HFF-Myc (cell line): ENCODE measurements around the gene STK38L.

Source experiments
- DNase-seq: peaks from one replicate; pipeline ENCODE4 v3.0.0-alpha.2; 2011; ENCODE audit warnings: low read depth; ENCODE audit errors: extremely low read depth
- H3K4me3 ChIP-seq: replicated peaks from 2 replicates; pipeline ENCODE4 v1.5.1; 2011; ENCODE audit warnings: low read depth, mild to moderate bottlenecking, control low read depth, low read length
- TF ChIP-seq, protein P1 (sequence below): IDR thresholded peaks from 2 replicates; pipeline ENCODE4 v1.5.1; 2012; ENCODE audit warnings: mild to moderate bottlenecking, low read depth, low read length, control low read depth; ENCODE audit errors: missing control alignments

Gene STK38L

DNA sequence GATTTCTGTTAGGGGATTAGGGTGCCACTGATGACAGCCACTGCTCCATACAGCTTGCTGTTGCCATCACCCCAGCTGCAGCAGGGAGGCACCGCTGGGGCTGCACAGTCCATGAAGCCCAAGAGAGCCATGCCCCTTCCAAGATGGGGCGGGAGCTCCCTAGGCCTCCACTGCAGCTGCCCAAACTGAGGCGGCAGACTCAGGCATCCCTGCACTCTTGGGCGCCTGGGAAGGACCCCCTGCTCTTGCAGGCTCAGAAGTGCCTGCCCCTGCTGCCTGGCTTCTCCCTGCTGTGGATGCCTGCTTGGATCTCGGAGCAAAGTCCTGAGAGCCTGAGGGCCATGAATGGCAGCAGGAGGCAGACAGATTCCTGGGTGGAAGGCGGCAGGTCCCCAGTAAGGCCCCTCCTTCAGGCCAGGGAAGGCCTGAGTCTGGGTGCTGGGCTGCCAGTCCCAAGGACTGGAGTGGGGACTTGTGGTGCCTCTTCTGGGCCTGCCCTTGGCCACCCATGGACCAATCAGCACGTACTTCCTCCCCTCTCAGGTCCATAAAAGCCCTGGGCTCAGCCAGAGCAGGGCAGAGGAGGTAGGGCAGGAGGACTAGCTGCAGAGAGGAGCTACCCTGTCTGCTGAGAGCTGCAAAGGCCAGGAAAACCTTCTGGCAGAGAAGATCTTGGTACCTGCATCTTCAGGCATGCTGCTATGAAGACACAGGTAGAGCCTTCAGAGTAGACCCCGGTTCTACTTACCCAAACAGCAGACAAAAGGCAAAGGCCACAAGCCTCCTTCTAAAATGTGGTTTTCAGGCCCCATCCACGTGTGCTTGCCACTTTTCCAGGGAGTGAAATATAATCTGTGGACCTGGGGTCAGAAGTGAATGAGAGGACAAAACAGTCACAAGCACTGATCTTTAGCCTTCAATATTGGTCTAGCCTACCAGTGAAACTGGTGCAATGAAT, 30.0 kb upstream of the STK38L start:
- no peak for DNase-seq
- no peak overlapping the region for H3K4me3 ChIP-seq
- TF ChIP-seq, protein P1, sequence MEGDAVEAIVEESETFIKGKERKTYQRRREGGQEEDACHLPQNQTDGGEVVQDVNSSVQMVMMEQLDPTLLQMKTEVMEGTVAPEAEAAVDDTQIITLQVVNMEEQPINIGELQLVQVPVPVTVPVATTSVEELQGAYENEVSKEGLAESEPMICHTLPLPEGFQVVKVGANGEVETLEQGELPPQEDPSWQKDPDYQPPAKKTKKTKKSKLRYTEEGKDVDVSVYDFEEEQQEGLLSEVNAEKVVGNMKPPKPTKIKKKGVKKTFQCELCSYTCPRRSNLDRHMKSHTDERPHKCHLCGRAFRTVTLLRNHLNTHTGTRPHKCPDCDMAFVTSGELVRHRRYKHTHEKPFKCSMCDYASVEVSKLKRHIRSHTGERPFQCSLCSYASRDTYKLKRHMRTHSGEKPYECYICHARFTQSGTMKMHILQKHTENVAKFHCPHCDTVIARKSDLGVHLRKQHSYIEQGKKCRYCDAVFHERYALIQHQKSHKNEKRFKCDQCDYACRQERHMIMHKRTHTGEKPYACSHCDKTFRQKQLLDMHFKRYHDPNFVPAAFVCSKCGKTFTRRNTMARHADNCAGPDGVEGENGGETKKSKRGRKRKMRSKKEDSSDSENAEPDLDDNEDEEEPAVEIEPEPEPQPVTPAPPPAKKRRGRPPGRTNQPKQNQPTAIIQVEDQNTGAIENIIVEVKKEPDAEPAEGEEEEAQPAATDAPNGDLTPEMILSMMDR: no peak

DNA sequence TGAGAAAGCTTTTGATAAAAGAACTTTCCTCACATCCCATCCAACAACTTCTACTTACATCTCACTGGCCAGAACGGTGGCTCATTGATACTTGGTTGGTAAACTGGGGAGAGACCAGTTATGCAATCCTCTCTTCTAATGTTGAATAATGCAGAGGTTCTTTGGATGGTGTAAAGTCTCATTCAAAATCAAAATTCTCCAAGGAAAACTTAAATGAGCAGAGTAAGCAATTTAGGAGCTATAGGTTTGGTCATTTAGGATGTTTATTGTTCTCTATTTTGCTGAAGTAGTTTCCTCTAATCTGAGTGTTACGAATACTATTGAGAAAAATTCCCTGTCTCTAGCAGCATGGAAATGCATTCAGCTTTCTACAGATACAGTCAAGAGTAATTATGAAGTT, 26.5 kb upstream of the STK38L start:
- no peak for DNase-seq
- TF ChIP-seq, protein P1: no peak
- H3K4me3 ChIP-seq: no peak overlapping the region

DNA sequence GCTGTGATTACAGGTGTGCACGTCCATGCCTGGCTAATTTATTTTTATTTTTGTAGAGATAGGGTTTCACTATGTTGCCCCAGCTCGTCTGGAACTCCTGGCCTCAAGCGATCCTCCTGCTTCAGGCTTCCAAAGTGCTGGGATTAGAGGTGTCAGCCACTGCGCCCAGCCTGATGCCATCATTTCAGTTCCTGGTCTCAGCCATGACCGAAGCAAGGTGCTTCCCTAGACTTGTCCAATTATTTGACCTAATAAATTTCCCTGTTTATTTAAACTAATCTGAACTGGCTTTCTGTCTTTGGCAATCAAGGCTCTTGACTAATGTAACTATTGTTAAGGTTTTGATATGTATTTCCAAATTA, 24.4 kb upstream of the STK38L start:
- DNase-seq: no peak
- TF ChIP-seq, protein P1: no peak
- no peak overlapping the region for H3K4me3 ChIP-seq

DNA sequence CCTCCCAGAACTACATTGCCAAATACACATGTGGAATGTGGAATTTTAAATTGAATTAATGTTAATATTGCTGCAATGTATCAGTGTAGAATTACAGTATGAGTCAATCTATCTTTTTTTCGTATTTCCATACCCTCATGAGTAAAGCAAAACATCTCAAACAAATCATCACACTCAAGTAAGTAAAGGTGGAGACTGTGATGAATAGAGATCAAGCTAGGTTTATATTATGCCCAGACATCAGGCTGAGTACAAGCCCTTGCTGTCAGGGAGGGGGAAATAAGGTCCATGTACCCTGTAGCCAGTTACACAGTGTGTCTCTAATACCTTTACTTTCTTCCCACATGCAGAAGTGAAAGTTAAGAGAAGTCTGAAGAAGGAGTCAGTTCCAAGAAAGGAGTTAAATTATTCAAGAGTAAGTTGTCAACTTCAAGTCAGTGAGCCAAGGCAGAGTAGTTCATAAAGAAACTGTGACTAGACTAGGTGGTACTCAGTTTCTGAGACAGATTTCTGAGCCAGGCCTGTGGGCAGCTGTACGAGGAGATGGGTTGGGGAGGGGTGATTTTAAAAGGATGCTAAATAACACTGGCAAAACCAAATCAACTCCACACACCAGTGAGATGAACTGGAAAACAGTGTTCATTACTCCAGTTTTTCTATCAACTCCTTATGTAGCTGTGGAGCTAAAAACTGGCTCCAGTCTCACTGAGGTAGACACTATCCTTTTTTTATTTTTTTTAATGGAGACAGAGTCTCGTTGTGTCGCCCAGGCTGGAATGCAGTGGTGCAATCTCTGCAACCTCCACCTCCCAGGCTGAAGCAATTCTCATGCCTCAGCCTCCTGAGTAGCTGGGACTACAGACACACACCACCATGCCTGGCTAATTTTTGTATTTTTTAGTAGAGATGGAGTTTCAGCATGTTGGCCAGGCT, 23.8 kb upstream of the STK38L start:
- TF ChIP-seq, protein P1: no peak
- H3K4me3 ChIP-seq: no peak overlapping the region
- DNase-seq: no peak

DNA sequence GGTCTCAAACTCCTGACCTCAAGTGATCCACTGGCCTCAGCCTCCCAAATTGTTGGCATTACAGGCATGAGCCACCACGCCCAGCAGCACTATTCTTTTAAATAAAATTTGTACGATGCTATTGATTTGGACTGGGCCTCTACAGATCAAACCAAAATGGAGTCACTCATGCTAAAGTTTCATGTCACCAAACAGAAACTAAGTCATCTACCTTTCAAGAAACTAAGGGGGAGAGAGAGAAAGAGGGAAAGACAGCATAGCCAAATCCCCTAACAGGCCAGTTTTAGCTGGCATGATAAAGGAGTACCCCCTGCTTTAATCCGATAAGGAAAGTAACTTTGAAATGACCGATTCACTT, 23.1 kb upstream of the STK38L start:
- DNase-seq: no peak
- no peak overlapping the region for H3K4me3 ChIP-seq
- TF ChIP-seq, protein P1: no peak

DNA sequence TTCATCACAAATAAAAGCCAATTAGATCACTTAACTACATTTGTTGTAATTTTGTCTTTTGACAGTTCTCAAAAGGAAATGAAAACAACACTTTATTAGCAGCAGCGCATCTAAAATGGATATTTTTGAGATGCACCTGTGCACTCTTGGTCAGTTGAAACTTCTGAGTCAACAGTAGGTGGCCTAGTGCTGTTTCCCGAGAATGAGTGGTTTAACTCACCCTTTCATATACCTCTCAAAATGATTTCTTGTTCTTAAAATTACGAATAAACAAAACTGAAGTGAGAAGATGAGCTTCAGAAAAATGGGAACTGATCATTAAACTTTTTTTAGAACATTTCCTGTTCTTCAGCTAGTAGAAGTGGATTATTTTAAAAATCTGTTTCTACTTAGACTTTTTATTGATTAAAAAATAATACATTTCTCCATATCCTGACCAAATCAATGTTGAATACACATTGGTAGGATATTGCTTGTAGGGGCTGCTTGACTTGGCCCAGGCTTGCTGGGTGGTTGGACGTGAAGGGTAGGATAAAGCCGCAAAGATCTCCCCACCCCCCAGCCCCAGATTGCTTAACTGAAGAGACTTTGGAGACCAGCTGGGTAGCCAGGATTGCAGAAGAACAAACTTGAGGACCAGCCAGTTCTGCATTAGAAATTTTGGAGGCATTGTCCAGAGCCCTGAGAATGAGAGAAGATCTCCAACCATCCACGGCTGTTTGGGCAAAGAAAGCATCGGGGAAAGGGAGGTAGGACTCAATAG, 22.3 kb upstream of the STK38L start:
- DNase-seq: no peak
- TF ChIP-seq, protein P1: no peak
- no peak overlapping the region for H3K4me3 ChIP-seq
